Calu3 (cell line): ENCODE measurements around the gene SLC9A1. TPM values are rescaled to one million over a fixed set of nuclear protein-coding genes. Genes with fewer than 3 reads are reported as not detected.

ENCODE experiments used
- BruUV-seq: library from RNA; stranded (reverse); fragments of 400-500 nt; replicated peaks from 2 replicates; lab custom pipeline; 2021; lab: Mats Ljungman, UMichigan
- CTCF ChIA-PET: fragments of 300-600 bp; sonication (Branson Sonifier 250); formaldehyde crosslinking; loops from one replicate; lab custom pipeline; 2022; ENCODE audit warnings: antibody characterized with exemption; lab: Charles Lee
- DNase-seq: peaks from one replicate; pipeline ENCODE4 v3.0.0; 2022
- H3K27ac Mint-ChIP-seq: one replicate; pipeline ENCODE4 v1.8.0; 2022; ENCODE audit warnings: mixed read lengths; ENCODE audit not compliant: unreplicated experiment
- H3K27me3 Mint-ChIP-seq: one replicate; pipeline ENCODE4 v1.8.0; 2022; ENCODE audit warnings: mixed read lengths; ENCODE audit not compliant: unreplicated experiment
- H3K36me3 Mint-ChIP-seq: one replicate; pipeline ENCODE4 v1.8.0; 2022; ENCODE audit warnings: mild to moderate bottlenecking, moderate library complexity, mixed read lengths; ENCODE audit not compliant: insufficient read depth, unreplicated experiment
- H3K4me1 Mint-ChIP-seq: one replicate; pipeline ENCODE4 v1.8.0; 2022; ENCODE audit warnings: mild to moderate bottlenecking, low read depth, mixed read lengths; ENCODE audit not compliant: unreplicated experiment
- H3K4me3 Mint-ChIP-seq: one replicate; pipeline ENCODE4 v1.8.0; 2022; ENCODE audit warnings: mild to moderate bottlenecking, low read depth, moderate library complexity, mixed read lengths; ENCODE audit not compliant: unreplicated experiment
- H3K9me3 Mint-ChIP-seq: one replicate; pipeline ENCODE4 v1.8.0; 2022; ENCODE audit warnings: low read depth, mixed read lengths; ENCODE audit not compliant: unreplicated experiment
- CTCF ChIP-seq: fragments of 200-600 bp; IDR thresholded peaks from one replicate; pipeline ENCODE4 v1.8.0; 2022; ENCODE audit warnings: antibody characterized with exemption; ENCODE audit not compliant: unreplicated experiment
- intact Hi-C: fragments of 100-400 bp; cut with micrococcal nuclease; formaldehyde crosslinking; loops from one replicate; pipeline ENCODE4 v1.10.0; 2022; ENCODE audit not compliant: unreplicated experiment
- total RNA-seq: library from RNA; stranded (reverse); gene quantifications from 2 replicates; pipeline ENCODE4 v1.2.3, GENCODE V29; 2022

SLC9A1 gene
- total RNA-seq, 1 experiment from 2014 or later = 17.4 TPM

- H3K27ac Mint-ChIP-seq = no peak overlapping the region
- CTCF ChIA-PET = no interaction called here
Measured at GRCh38 chr1:27049607-27050006, 105.3 kb downstream of the SLC9A1 start.

GRCh38 chr1:27049100-27049499, 105.8 kb downstream of the SLC9A1 start:
- no TSS peak for BruUV-seq
- intact Hi-C loops = loop anchor here (10.0 kb wide), 1 partner anchor 146 kb away; no protein-coding TSS in a partner anchor
- Mint-ChIP-seq H3K4me1 (no peaks in the 10 kb centered on the region), H3K9me3 (no peaks in the 10 kb centered on the region), H3K36me3 (no peaks in the 10 kb centered on the region), H3K27me3 (no peaks in the 10 kb centered on the region), H3K4me3 (no peak overlapping the region), H3K27ac (no peak overlapping the region)
- DNase-seq = no peak
- no peak for TF ChIP-seq CTCF
- CTCF ChIA-PET = no interaction called here

More at GRCh38 chr1:27049607-27050006, 105.3 kb downstream of the SLC9A1 start:
- Mint-ChIP-seq H3K36me3 (no peaks in the 10 kb centered on the region), H3K4me1 (no peaks in the 10 kb centered on the region), H3K4me3 (no peak overlapping the region), H3K9me3 (no peaks in the 10 kb centered on the region), H3K27me3 (no peaks in the 10 kb centered on the region)
- intact Hi-C loops = loop anchor here (10.0 kb wide), 1 partner anchor 145 kb away; no protein-coding TSS in a partner anchor
- BruUV-seq = no TSS peak
- no peak for DNase-seq
- TF ChIP-seq CTCF = no peak

Other genes starting within 250 kb of the SLC9A1 start
- gene NR0B2, start 241.2 kb downstream of the SLC9A1 start, total RNA-seq = 0.32 TPM in 1 of 2 replicates, not detected in the other
- gene NUDC, start 233.4 kb downstream of the SLC9A1 start, total RNA-seq = 101 and 121 TPM in 2 replicates
- 18.9 and 19.4 TPM in 2 replicates for gene KDF1, start 194.7 kb downstream of the SLC9A1 start, total RNA-seq
- 195 and 277 TPM in 2 replicates for gene TRNP1, start 161.4 kb downstream of the SLC9A1 start, total RNA-seq
- 0.59 and 1.0 TPM in 2 replicates for gene TENT5B, start 142.3 kb downstream of the SLC9A1 start, total RNA-seq
- 10.8 and 13.1 TPM in 2 replicates for gene WDTC1, start 79.5 kb upstream of the SLC9A1 start, total RNA-seq
- 30.4 and 32.6 TPM in 2 replicates for gene TMEM222, start 167.0 kb upstream of the SLC9A1 start, total RNA-seq
- 15.0 and 16.5 TPM in 2 replicates for gene SYTL1, start 186.9 kb upstream of the SLC9A1 start, total RNA-seq
- gene MAP3K6, start 211.8 kb upstream of the SLC9A1 start, total RNA-seq = 10.3 and 14.3 TPM in 2 replicates
- not detected in 2 replicates for gene FCN3, start 219.7 kb upstream of the SLC9A1 start, total RNA-seq
- not detected in 2 replicates for gene CD164L2, start 228.2 kb upstream of the SLC9A1 start, total RNA-seq
- gene GPR3, start 237.5 kb upstream of the SLC9A1 start, total RNA-seq = 1.3 and 1.9 TPM in 2 replicates